GM12878 (cell line): ENCODE results near the gene FAM163B. TPM values are rescaled to one million over a fixed set of nuclear protein-coding genes. Genes with fewer than 3 reads are reported as not detected.

ENCODE experiments used
- ATAC-seq: fragments of 200-7000 bp; cut with Tn5 transposase; 3 replicates; pipeline ENCODE4 v1.9.1; 2020; ENCODE audit warnings: mild to moderate bottlenecking, moderate library complexity
- BruUV-seq: library from RNA; stranded (reverse); fragments of 400-500 nt; replicated peaks from 2 replicates; lab custom pipeline; 2021; lab: Mats Ljungman, UMichigan
- CTCF ChIA-PET: fragments of 300-600 bp; sonication (Branson Sonifier 250); formaldehyde crosslinking; extraction: SDS; loops from one replicate; lab custom pipeline; 2021; ENCODE audit warnings: inconsistent platforms; lab: Yijun Ruan, JAX
- POLR2A ChIA-PET: fragments of 350-600 bp; formaldehyde crosslinking; extraction: SDS; loops from one replicate; lab custom pipeline; 2021; ENCODE audit warnings: inconsistent platforms; lab: Charles Lee
- RAD21 ChIA-PET: fragments of 300-600 bp; sonication (Branson Sonifier 250); formaldehyde crosslinking; loops from one replicate; lab custom pipeline; 2023; ENCODE audit warnings: antibody characterized with exemption; ENCODE audit not compliant: unreplicated experiment; lab: Charles Lee
- SMC1A ChIA-PET: fragments of 300-600 bp; sonication (Branson Sonifier 250); formaldehyde crosslinking; loops from one replicate; lab custom pipeline; 2023; ENCODE audit not compliant: unreplicated experiment, uncharacterized antibody; lab: Charles Lee
- DNase-seq: peaks from one replicate; pipeline ENCODE4 v3.0.0-alpha.2; 2011; ENCODE audit warnings: low read depth, low spot score
- FAIRE-seq: peaks from 3 replicates; lab custom pipeline; 2011; peaks lifted over from hg19 to GRCh38; lab: Jason Lieb, UNC
- H2AFZ ChIP-seq: 2 replicates; pipeline ENCODE4 v1.6.0; 2011; ENCODE audit warnings: low read depth, low read length, control low read depth; ENCODE audit not compliant: control insufficient read depth
- H3K27ac ChIP-seq: 2 replicates; pipeline ENCODE4 v1.5.1; 2011; ENCODE audit warnings: control low read depth; ENCODE audit not compliant: control insufficient read depth, insufficient read depth
- H3K27me3 ChIP-seq, 2 experiments: replicated peaks in 1 of 2; 2 replicates each; pipeline versions ENCODE4 v1.6.0 to v1.6.1; 2011; ENCODE audit warnings: low read length in 1 of 2; ENCODE audit not compliant: control insufficient read depth in 2 of 2, insufficient read depth in 2 of 2
- H3K36me3 ChIP-seq, 2 experiments: 2 replicates each; pipeline ENCODE4 v1.5.1; 2011; ENCODE audit warnings: low read length in 1 of 2; ENCODE audit not compliant: control insufficient read depth in 2 of 2, insufficient read depth in 2 of 2
- H3K4me1 ChIP-seq: 2 replicates; pipeline ENCODE4 v1.6.1; 2011; ENCODE audit warnings: mild to moderate bottlenecking, low read length, moderate library complexity, mixed read lengths; ENCODE audit not compliant: control insufficient read depth, insufficient read depth
- H3K4me2 ChIP-seq: 2 replicates; pipeline ENCODE4 v1.6.0; 2011; ENCODE audit warnings: control low read depth; ENCODE audit not compliant: control insufficient read depth, insufficient read depth
- H3K4me3 ChIP-seq: fragments of 200-600 bp; sonication (generic); 2 replicates; pipeline ENCODE4 v1.5.1; 2016
- H3K79me2 ChIP-seq: 2 replicates; pipeline ENCODE4 v1.6.0; 2011; ENCODE audit warnings: low read length; ENCODE audit not compliant: control insufficient read depth, insufficient read depth
- H3K9ac ChIP-seq: 2 replicates; pipeline ENCODE4 v1.8.0; 2011; ENCODE audit warnings: low read length, control low read depth, mixed read lengths; ENCODE audit not compliant: control insufficient read depth, insufficient read depth
- H3K9me3 ChIP-seq: replicated peaks from 3 replicates; pipeline ENCODE4 v1.5.1; 2011; ENCODE audit warnings: mild to moderate bottlenecking, low read length; ENCODE audit not compliant: control insufficient read depth, insufficient read depth
- H4K20me1 ChIP-seq: 2 replicates; pipeline ENCODE4 v1.6.0; 2011; ENCODE audit not compliant: control insufficient read depth, insufficient read depth
- CBX3 ChIP-seq: fragments of 200-600 bp; sonication (generic); IDR thresholded peaks from 2 replicates; pipeline ENCODE4 v1.6.1; 2016; ENCODE audit warnings: low read depth, borderline replicate concordance
- E4F1 ChIP-seq: fragments of 450-650 bp; IDR thresholded peaks from 2 replicates; pipeline ENCODE4 v1.6.1; 2018; ENCODE audit warnings: borderline replicate concordance, mild to moderate bottlenecking; ENCODE audit not compliant: partially characterized antibody
- WGBS: methylation state at CpG from one replicate; pipeline ENCODE4 v1.1.6; 2016; ENCODE audit warnings: low lambda C conversion rate; ENCODE audit not compliant: insufficient replicate concordance, insufficient coverage; ENCODE audit errors: missing lambda C conversion rate; 5-methylcytosine and 5-hydroxymethylcytosine counted together
- in situ Hi-C: fragments of 300-500 bp; cut with MboI; formaldehyde crosslinking; loops from 9 replicates; pipeline ENCODE4 v1.14.3; 2018; ENCODE audit warnings: mixed read lengths
- intact Hi-C: fragments of 100-400 bp; cut with micrococcal nuclease; formaldehyde crosslinking; loops from one replicate; pipeline ENCODE4 v1.14.2; 2022; ENCODE audit not compliant: unreplicated experiment
- polyA plus RNA-seq, 11 experiments: library from polyadenylated mRNA; depleted of rRNA in 4 of 11; unstranded in 6 of 11; stranded (reverse) in 5 of 11; fragments of >200 nt; fragmentation: Nextera tagmentation in 4 of 11; fragmentation: Illumina TruSeq in 1 of 11; extraction: Ambion mirVana in 4 of 11; extraction: Trizol in 1 of 11; gene quantifications; 1 replicate in 1 of 11; 2 replicates in 10 of 11; pipeline versions ENCODE4 v1.2.1 to v1.2.3, GENCODE V29; 2011 to 2016; ENCODE audit warnings: inconsistent platforms in 2 of 11, missing spikeins in 2 of 11, low read depth in 1 of 11
- total RNA-seq, 4 experiments: library from RNA; depleted of rRNA in 3 of 4; stranded (reverse); fragments of >200 nt in 3 of 4; fragmentation: Illumina TruSeq in 1 of 4; extraction: Trizol in 1 of 4; gene quantifications; 2 replicates each; pipeline versions ENCODE4 v1.2.1 to v1.2.3, GENCODE V29; 2013 to 2021

FAM163B gene
- total and polyA plus RNA-seq, 10 of the 15 experiments (the other 5 are each of a cell fraction or from before 2014, with no cell fraction given), result not detected

GRCh38 chr9:133593587-133594253 lies 15.5 kb downstream of the FAM163B start:
- ATAC-seq (no peak), FAIRE-seq (no peak), DNase-seq (no peak)
- H3K27me3 ChIP-seq, result no peaks in the 10 kb centered on the region
- H3K4me2 ChIP-seq, result no peak overlapping the region
- ChIA-PET POLR2A (no interaction called here), CTCF (interaction anchor here (0.8 kb wide), 1 partner anchor 149 kb away, joined by 5 read pairs; no protein-coding TSS in a partner anchor), RAD21 (no interaction called here), SMC1A (no interaction called here)
- H3K9ac ChIP-seq, result no peak overlapping the region
- no peak overlapping the region for H3K27ac ChIP-seq
- TF ChIP-seq E4F1, result no peak
- no peak for TF ChIP-seq CBX3
- no peaks in the 10 kb centered on the region for H3K36me3 ChIP-seq
- H3K9me3 ChIP-seq, result no peaks in the 10 kb centered on the region; the same call in 1 of the 3 replicates
- intact Hi-C loops, result no loop called here
- no TSS peak for BruUV-seq
- H3K4me1 ChIP-seq, result no peaks in the 10 kb centered on the region
- no peak overlapping the region for H2AFZ ChIP-seq
- H4K20me1 ChIP-seq, result no peaks in the 10 kb centered on the region
- whole genome bisulfite sequencing, result 46% methylated on average over 15 of the region's 15 CpGs
- H3K79me2 ChIP-seq, result no peaks in the 10 kb centered on the region
- H3K4me3 ChIP-seq, result no peak overlapping the region
- in situ Hi-C loops, result no loop called here
